ENCODE measurements around the gene CFP. TPM values are rescaled to one million over a fixed set of nuclear protein-coding genes. Genes with fewer than 3 reads are reported as not detected.

Gene CFP
- total and polyA plus RNA-seq, 2 experiments from 2014 or later: 0.17 to 0.23 TPM

DNA sequence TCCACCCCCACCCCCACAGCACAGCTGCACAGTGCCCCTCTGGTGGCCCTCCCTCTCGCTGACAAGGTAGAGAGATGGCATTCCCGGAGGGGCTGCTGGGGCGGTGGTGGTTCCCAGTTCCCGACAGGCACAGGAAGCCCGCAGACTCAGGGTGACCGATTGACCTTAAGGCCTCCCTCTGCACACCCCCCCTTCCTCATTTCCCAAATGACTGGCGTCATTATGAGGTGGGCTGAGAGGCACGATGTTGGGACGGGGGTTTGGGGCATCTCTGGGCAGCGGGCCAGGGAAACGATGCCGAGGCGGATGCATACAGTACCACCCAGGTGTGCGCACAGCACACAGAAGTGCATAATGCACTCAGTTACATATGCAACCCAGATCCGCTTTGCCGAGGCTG lies 51.0 kb downstream of the CFP start:
- DNase-seq (ENCODE audit: low spot score): peak; percentile 3
- no peaks in the 10 kb centered on the region for H3K27me3 ChIP-seq
- H4K20me1 ChIP-seq (ENCODE audit: insufficient read depth, poor library complexity, severe bottlenecking): no peaks in the 10 kb centered on the region
- H3K36me3 ChIP-seq (replicated peaks; ENCODE audit: insufficient read depth, low read depth): no peaks in the 10 kb centered on the region
- peaks cover 8% of the 10 kb centered on the region for H3K4me1 ChIP-seq (ENCODE audit: insufficient read depth)
- no peak overlapping the region for H3K27ac ChIP-seq
- H3K79me2 ChIP-seq: peaks cover 2% of the 10 kb centered on the region
- no peak for TF ChIP-seq CTCF (IDR thresholded peaks at IDR 0.05; ENCODE audit: poor library complexity)
- TF ChIP-seq EZH2phosphoT487 (IDR thresholded peaks at IDR 0.05; ENCODE audit: low read depth, severe bottlenecking, unreplicated experiment): no peak
- no peak for TF ChIP-seq EZH2 (IDR thresholded peaks at IDR 0.05; ENCODE audit: borderline replicate concordance)
- no peaks in the 10 kb centered on the region for H3K9me2 ChIP-seq (replicated peaks; ENCODE audit: insufficient read depth)
- H2AFZ ChIP-seq: no peak overlapping the region
- 75% methylated on average over 15 of the region's 16 CpGs for WGBS (ENCODE audit: low lambda C conversion rate, missing lambda C conversion rate)
- no peak overlapping the region for H3K4me3 ChIP-seq
- no peak overlapping the region for H3K4me2 ChIP-seq
- H3K9me3 ChIP-seq (ENCODE audit: low read depth): no peaks in the 10 kb centered on the region

GRCh38 chrX:47577901-47578300 lies 51.8 kb downstream of the CFP start:
- Histone ChIP-seq H3K79me2 (peaks cover 2% of the 10 kb centered on the region), H3K27ac (no peak overlapping the region), H3K9me3 (ENCODE audit: low read depth) (no peaks in the 10 kb centered on the region), H3K4me1 (ENCODE audit: insufficient read depth) (peaks cover 8% of the 10 kb centered on the region), H3K9me2 (replicated peaks; ENCODE audit: insufficient read depth) (no peaks in the 10 kb centered on the region), H3K4me2 (no peak overlapping the region), H4K20me1 (ENCODE audit: insufficient read depth, poor library complexity, severe bottlenecking) (no peaks in the 10 kb centered on the region), H3K36me3 (replicated peaks; ENCODE audit: insufficient read depth, low read depth) (no peaks in the 10 kb centered on the region), H3K27me3 (no peaks in the 10 kb centered on the region), H2AFZ (no peak overlapping the region), H3K4me3 (no peak overlapping the region)
- DNase-seq (ENCODE audit: low spot score): no peak
- 51% methylated on average over 2 of the region's 3 CpGs for WGBS (ENCODE audit: low lambda C conversion rate, missing lambda C conversion rate)
- TF ChIP-seq CTCF (IDR thresholded peaks at IDR 0.05; ENCODE audit: poor library complexity): no peak
- no peak for TF ChIP-seq EZH2phosphoT487 (IDR thresholded peaks at IDR 0.05; ENCODE audit: low read depth, severe bottlenecking, unreplicated experiment)
- no peak for TF ChIP-seq EZH2 (IDR thresholded peaks at IDR 0.05; ENCODE audit: borderline replicate concordance)

DNA sequence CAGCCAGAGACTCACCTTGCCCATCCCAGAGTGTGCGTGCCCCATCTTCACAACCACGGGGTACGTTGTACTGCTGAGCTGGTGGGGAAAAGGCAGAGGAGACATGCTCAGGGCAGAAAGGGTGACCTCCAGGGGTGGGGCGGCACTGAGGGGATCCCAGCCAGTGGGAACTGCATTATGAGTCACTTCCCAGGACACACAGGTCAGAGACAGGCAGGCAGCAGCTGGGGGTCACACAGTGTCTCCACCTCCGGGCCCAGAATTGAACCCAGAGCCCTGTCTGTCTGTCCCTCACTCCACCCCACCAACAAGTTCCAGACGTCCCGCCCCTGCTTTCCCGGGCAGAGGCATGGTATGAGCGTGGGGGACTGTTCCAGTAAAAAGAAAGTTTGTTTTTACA lies 52.3 kb downstream of the CFP start:
- H3K9me3 ChIP-seq (ENCODE audit: low read depth): no peaks in the 10 kb centered on the region
- H3K4me1 ChIP-seq (ENCODE audit: insufficient read depth): peaks cover 8% of the 10 kb centered on the region
- 72% methylated on average over 9 of the region's 9 CpGs for WGBS (ENCODE audit: low lambda C conversion rate, missing lambda C conversion rate)
- no peak for DNase-seq (ENCODE audit: low spot score)
- peaks cover 2% of the 10 kb centered on the region for H3K79me2 ChIP-seq
- no peaks in the 10 kb centered on the region for H3K27me3 ChIP-seq
- TF ChIP-seq CTCF (IDR thresholded peaks at IDR 0.05; ENCODE audit: poor library complexity) (no peak), EZH2 (IDR thresholded peaks at IDR 0.05; ENCODE audit: borderline replicate concordance) (no peak), EZH2phosphoT487 (IDR thresholded peaks at IDR 0.05; ENCODE audit: low read depth, severe bottlenecking, unreplicated experiment) (no peak)
- no peak overlapping the region for H3K27ac ChIP-seq
- H3K4me3 ChIP-seq: no peak overlapping the region
- H4K20me1 ChIP-seq (ENCODE audit: insufficient read depth, poor library complexity, severe bottlenecking): no peaks in the 10 kb centered on the region
- no peaks in the 10 kb centered on the region for H3K9me2 ChIP-seq (replicated peaks; ENCODE audit: insufficient read depth)
- no peaks in the 10 kb centered on the region for H3K36me3 ChIP-seq (replicated peaks; ENCODE audit: insufficient read depth, low read depth)
- H2AFZ ChIP-seq: no peak overlapping the region
- no peak overlapping the region for H3K4me2 ChIP-seq

Data from hepatocyte (in vitro differentiated cells).